Germinal center (tissue), 1 donor: ENCODE data around the gene SMIM27.
"Not testable (repeated sequence)": the region's sequence is repeated elsewhere in the genome, so short reads cannot be mapped to it uniquely, and the experiment has no call there.

Experiments used
- DNase-seq: peaks from one replicate; pipeline ENCODE4 v3.0.0; 2012; ENCODE audit warnings: mixed read lengths, low spot score

SMIM27 gene, protein sequence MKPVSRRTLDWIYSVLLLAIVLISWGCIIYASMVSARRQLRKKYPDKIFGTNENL

DNA sequence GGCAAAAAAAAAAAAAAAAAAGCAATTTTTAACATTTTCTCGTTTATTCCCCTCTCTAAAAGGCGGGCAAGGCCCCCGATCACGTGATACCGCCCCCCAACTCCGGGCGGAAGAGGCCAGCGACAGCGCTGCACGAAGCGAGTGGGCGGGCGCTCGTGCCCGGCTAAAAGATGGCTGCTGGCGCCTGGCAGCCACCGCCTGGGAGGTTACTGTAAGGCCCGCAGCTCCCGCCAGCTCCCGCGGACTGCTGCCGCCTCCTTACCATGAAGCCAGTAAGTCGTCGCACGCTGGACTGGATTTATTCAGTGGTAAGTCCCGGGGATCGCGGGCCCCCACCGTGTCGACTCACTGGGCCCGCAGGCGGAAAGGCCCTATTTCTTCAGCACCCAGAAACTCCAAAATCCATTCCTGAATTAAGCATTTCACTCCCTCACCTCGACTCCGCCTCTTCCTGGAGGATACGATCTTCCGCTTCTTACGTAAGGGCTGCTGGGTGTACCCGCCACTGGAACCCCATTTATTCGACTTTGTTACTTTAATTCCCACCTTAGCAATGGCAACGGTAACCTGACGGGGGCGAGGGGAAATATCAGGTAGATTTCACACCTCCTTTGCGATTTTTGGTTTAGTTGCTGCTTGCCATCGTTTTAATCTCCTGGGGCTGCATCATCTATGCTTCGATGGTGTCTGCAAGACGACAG is at the start of gene SMIM27, which contains the start of gene TOPORS:
Gene SMIM27 (plus strand): TSS at position 156 of the 701 bp plus-strand sequence. CDS start 108 bp downstream, at position 264.
Gene TOPORS (minus strand): TSS at position 415 of the 701 bp plus-strand sequence. CDS start 150 bp downstream, at position 265.
- peak; percentile 92 for DNase-seq

DNA sequence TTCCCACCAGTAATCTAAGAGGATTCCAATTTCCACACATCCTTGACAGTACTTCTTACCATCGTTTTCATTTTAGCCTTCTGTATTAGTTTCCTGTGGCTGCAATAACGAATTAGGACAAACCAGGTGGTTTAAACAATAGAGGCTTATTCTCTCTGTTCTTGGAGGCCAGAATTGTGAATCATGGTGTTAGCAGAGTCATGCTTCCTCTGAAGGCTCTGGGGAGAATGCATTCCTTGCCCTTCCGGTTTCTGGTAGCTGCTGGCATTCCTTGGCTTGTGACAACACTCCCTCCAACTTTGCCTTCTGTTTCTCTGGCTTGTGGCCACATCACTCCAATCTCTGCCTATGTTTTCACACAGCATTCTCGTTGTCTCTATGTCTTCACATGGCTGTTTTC is 49.7 kb upstream of the SMIM27 start:
- no peak for DNase-seq

DNA sequence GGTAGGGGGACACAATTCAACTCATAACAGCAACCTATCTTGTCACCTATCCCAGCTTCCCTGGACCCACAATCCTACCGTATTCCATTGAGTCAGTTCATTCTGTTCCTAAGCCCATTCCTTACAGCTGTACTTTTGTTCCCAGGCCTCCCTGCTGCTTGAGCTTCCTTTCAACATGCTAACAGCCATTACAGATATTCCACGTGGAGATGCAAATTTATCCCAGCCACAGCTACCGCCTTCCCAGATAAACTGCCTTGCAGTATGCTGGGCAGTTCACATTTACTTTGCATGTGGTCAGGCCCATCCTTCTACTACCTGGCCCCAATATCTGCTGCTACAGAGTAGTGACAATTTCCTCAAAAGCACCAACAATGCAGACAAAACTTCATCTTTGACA is 49.1 kb upstream of the SMIM27 start:
- DNase-seq = no peak

DNA sequence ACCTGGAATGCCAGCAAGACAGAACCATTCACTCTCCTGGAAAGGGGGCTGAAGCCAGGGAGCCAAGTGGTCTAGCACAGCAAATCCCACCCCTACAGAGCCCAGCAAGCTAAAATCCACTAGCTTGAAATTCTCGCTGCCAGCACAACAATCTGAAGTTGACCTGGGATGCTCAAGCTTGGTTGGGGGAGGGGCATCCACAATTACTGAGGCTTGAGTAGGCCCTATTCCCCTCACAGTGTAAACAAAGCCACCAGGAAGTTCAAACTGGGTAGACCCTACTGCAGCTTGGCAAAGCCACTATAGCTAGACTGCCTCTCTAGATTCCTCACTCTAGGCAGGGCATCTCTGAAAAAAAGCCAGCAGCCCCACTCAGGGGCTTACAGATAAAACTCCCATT is 43.4 kb upstream of the SMIM27 start:
- no peak for DNase-seq

DNA sequence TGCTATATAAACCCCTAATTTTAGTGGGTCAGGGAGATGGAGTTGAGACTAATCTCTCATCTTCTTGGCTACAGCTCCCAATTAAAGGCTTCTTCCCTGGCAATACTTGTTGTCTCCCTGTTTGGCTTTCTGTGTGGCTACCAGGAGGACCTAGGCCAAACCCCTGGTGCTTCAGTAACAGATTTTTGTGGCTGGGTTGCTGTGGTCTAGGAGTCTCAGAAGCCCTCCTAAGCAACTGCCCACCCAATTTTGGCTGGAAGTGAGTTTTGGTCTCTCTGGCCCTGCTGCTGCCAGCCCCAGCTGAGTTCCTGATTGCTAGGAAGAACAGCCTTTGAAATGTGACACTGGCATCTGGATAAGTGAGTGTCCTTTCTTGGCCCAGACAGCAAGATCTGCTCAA is 35.9 kb upstream of the SMIM27 start:
- no peak for DNase-seq

DNA sequence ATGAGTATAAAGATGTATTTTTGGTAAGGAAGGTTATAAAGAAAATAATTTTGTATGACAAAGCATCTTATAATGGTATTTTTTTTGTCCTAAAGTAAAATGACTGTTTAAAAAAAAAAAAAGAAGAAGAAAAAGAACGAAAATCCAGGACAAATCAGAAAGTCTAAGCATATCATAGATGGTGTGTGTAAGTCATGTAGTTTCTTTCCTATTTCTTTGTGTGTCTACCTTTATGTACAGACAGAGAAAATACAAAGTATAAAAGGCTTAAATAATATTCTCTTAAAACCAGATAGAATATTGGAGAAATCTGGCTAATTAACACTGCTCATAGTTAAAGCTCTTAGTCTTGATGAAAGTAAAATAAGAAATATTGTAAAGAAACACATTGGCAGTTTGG is 33.9 kb upstream of the SMIM27 start:
- DNase-seq = no peak

DNA sequence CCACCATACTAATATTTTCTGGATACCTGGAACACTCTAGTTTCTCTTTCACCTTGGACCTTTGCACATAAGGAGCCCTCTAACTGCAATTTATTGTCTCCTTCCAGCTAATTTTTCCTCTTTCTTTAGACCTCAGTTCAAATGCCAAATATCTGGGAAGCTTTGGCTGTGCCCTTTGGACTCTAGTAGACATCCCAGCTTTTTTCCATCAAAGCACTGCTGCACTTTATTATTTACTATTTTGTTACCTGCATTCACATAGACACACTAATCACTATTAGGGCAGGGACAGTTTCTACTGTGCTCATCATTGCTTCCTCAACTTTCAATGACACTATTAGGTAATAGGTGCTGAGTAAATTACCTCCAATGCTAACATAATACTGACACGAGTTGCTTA is 28.2 kb upstream of the SMIM27 start:
- DNase-seq = no peak

DNA sequence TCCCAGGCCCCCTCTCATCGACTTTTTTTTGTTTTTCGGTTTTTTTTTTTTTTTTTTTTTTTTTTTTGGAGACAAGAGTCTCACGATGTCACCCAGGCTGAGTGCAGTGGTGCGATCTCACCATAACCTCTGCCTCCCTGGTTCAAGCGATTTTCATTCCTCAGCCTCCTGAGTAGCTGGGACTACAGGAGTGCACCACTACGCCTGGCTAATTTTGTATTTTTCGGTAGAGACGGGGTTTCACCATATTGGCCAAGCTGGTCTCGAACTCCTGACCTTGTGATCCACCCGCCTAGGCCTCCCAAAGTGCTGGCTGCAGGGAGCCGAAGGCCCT is 27.6 kb upstream of the SMIM27 start:
- DNase-seq = not testable (repeated sequence)

DNA sequence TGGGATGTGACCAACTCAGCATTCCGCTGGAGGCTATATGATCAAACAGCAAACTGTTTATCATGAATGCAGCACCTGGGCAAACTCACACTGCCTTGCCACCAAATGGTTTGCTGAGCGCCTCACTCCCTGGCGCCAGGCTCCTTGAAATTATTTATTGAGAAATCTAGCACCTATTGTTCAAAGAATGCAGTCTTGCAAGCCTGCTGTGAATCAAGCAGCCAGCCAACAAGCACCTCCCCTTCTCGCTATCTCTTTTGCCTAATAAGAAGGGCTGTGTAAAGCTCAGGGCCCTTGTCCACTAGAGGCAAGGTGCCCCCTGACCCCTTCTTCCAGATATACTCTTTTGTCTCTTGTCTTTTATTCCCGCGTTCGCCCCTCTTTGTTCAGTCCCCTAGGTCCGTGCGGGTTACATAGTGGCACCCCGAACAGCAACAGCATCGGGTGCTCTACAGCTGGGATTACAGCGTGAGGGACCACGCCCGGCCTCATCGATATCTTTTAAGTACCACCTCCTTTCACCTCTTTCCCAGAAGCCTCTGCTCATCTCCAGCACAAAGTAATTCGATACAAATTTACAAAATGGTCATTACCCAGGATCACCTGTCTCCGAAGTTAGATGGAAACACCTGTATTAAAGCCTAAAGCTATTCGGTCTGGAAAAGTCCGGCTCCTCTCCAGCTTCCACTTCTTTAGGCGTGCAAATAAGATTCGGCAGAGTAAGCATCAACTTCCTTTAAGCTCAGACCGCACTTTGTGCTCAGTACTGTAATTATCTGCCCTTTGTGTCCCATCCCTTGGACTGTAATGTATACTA is 27.0 kb upstream of the SMIM27 start:
- DNase-seq = no peak

DNA sequence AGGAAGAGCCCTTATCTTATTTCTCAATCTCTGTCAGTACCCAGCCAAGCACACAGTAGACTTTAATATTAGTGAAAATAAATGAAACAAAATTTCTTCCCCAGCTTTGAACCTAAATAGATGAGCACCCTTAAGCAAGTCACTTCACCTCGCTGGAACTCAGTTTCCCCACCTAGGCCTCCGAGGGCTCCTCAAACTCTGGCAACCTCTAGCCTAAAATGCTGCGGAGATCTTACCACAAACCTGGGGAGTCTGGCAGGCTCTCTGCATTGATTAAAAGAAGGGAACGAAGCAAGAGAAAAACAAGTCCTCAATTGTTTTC is 26.5 kb upstream of the SMIM27 start:
- no peak for DNase-seq

DNA sequence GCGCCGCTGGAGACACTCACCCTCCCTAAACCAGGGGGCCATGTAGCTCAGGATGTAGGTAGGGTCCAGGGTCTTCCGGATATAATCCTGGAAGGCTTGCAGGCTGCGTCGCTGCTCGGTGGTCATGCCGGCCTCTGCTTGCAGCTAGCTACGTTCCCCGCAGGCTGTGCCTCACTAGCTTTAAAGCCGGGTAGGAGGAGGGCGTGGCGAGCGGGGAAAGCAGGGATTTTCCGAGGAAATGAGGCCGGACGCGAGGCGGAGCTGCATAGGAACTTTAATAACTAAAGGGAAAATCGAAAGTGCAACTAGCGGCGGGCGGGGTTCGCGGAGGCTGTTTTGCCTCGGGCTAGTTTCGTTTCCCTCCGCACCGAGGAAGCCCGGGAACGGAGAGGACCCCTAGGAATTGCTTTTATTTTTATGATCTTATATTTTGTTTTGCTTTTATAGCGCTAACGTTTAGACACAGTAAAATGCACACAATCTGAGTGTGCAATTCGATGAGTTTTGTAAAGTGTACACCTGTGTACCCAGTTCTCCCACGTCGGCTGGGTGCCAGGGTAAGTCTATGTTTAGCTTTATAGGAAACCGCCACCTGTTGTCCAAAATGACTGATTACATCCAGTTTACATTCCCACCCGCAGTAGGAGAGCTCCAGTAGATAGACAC is 26.0 kb upstream of the SMIM27 start, which contains the start of gene RIGI:
Gene RIGI (minus strand): TSS at position 156 of the 666 bp plus-strand sequence. CDS start 30 bp downstream, at position 126.
- peak; percentile 58 for DNase-seq

DNA sequence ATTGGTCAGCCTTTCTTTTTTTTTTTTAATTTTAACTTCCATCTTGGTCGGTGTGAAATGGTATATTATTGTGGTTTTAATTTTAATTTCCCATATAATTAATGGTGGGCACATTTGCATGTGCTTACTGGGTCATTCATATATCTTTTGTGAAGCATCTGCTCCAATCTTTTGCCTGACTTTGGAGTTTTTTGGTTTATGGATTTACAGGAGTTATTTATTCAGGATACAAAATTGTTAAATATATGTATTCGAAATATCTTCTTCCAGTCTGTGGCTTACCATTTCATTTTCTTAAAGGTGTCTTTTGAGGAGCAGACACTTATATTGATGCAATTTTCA is 25.4 kb upstream of the SMIM27 start:
- no peak for DNase-seq

DNA sequence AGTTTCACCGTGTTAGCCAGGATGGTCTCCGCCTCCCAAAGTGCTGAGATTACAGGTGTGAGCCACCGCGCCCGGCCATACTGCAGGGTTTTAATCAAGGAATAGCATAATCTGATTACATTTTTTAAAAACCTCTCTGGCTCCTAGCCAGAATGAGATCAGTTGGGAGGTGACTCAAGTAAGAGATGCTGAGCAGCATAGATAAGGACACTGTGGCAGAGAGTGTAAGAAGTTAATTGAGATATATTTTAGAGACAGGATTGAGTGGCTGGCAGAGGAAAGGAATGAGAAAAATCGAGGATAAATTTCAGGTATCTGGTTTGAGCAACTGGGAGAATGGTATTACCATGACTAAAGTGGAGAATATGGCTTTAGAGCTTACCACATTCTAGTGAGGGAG is 18.8 kb upstream of the SMIM27 start:
- DNase-seq = no peak

DNA sequence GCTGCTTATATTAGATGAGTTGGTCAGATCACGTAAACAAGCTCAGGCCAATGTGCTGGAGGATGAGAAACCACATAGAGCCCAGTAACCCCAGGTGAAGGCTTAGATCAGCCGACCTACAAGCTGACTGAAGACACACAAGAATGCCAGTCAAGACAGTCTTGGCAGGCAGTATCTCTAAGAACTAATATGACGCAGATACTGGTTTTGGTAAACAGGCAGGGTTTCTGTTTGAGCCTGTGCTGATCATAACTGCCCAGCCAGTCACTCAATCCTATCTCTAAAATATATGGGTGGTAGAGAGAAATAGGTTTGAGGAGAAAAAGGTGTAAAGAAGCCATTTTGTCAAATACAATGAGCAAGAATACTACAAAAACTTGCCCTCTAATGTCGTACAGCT is 18.3 kb upstream of the SMIM27 start:
- DNase-seq = no peak

DNA sequence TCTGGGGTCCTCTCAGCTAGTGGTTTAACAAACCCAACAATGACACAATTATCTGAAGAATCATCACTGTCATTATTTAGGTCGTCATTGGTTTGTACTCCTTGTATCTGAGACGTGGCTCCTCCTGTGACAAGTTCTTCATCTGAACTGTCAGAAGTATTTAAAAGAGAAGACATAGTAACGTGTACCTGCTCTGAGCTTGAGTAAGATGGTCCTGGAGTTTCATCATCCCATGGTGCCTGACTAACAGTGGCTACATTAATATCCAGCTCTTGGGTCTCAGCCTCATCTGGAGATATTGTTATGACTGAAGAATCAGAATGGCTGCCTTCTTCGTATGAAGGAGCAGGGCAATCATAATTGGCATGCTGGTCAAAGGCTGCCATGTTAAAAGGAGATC is 9.1 kb upstream of the SMIM27 start:
- no peak for DNase-seq

DNA sequence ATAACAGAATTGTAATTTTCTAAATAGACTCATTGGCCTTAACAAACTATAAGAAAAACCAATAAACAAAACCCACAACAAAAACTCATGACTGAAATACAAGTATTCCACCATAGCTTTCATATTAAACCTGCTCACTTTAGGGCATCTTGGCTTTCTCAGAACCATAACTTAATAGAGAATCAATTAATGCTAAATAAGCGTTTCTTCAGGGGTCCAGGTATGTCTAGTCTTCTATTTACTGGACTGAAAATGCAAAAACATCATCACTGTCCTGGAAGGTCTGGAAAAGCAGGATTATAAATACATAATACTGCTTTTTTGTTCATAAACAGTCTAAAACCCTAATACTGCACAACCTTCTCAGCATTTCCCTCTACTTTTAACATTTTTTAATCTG is 6.2 kb upstream of the SMIM27 start:
- no peak for DNase-seq

DNA sequence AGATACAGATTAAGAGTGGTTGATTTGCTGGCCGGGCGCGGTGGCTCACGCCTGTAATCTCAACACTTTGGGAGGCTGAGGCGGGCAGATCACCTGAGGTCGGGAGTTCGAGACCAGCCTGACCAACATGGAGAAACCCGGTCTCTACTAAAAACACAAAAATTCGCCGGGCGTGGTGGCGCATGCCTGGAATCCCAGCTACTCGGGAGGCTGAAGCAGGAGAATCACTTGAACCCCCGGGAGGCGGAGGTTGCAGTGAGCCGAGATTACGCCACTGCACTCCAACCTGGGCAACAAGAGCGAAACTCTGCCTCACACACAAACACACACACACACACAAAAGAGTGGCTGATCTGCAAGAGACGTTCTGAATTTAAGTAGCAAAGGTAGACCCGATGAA is 3.9 kb upstream of the SMIM27 start:
- DNase-seq = not testable (repeated sequence)

DNA sequence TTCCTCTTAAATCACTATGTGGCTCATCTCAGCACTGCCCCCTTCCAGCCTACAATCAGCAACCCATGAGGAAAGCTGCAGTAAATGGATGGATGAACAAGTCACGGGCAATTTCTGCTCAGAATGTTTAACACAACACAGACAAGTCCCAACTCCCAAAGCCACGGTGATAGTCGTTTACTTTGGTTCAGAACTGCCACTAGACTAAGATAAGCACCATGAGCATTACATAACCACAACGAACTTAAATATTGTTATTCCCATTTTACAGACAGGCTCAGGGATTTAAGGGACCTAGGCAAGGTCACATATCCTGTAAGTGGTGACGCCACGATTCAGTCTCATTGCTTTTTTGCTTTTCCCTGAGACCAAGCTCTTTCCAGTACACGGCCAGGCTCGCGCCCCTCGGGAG is 2.0 kb upstream of the SMIM27 start:
- no peak for DNase-seq

DNA sequence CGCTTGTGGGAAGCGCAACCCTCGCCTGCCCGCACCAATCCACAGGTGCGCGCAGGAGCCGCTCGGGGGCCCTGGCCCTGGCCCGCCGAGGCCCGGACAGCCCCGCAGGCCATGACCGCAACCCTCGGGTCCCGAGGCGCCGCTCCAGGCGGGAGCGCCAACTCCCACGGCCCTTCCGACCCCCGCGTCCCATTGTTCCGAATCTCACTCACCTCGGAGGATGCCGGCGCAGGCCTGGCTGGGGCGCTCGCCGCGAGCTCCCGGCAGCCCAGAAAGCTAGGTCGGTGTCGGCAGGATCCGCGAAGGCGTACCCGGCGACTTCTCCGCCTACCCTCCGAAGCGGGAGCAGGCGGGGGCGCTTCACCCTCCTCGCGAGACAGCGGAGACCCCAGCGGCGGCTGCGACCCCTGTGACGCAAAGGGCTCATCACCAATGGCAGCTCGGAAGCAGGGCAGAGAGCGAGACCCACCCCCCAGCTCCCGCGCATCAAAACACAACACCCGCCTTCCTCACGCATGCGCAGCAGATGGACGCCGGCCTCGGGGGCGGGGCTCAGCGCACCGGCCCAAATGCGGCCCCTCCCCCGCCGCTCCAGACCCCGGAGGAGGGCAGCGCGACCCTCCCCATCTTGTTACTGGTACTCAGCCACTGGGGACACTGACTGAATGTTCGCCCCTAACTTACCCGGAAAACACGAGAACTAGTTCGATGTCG is 1.4 kb upstream of the SMIM27 start:
- peak; percentile 97 for DNase-seq

DNA sequence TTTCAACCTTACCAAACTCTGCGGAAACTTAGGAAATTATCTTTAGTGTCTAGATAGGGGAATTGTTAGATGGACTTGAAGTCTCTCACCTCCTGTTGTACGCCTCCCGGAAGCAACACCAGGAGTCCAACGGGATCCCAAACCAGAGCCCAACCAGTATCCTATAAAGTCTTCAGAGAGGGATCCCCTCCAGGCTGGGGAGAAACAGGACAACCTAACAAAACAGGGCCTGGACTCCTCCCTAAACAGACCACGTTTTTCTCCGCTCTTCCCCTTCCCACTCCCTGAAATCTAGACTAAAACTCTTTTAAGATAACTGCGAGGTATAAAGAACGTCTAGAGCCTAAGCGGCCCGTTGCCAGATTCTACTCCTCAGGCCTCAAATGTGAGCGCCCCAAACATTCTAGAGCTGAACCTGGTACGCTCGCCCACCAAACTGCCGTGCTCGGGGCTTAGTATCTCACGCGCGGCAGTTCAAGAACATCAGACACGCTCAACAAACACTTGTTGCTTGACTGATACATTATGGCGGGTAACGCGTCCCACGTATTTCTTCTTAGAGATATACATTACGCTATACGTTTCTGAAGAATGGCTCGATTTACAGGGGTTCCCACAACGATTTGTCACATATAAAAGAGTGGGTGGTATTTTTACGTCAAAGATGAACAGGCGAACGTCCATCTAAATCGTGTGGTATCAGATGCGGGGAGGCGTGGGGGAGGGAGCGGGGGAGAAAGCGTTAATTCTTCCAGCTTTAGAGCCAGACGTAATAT is 663 bp upstream of the SMIM27 start:
- peak; percentile 44 for DNase-seq

DNA sequence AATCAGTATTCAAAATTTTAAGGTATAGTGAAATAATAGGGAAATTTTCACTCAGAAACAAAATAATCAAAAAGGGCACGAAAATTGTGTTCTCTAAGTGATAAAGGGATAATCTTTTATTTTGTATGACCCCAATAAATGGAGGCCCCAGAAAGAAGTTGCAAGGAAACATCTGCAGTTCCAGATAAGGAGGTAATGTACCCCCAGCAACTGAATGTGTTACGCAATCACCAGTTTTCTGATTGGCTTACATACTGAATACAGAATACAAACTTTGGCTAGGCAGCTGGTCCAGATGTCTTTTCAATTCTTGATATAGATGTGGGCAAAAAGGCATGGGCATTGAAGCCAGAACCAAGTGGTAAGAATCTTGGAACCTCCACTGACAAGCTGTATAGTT is 2.0 kb downstream of the SMIM27 start:
- DNase-seq = no peak

DNA sequence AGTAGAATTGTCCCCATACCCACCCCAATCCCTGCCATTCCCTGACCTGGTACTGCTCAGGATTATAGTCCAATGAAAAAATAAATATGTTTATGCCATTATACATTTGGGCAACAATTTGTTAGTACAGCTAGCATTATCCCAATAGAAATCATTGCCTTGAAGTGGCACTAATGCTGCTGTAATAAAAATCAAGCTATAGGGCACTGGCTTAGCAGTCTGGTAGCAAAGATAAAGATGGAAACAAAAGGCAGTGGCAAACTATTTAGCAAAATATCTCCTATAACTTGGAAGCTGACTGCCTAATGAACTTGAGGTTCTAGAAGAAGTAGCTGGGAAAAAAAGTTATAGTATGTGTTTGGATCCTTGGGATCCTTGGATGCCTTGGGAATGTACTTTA is 2.5 kb downstream of the SMIM27 start:
- DNase-seq = no peak
